ENCODE results near the gene ACOT12. TPM values are rescaled to one million over a fixed set of nuclear protein-coding genes. Genes with fewer than 3 reads are reported as not detected.
A peak's percentile ranks its signal among the peaks of the same experiment; 100 is the strongest.

The ACOT12 gene
- not detected for total RNA-seq

GRCh38 chr5:81393783-81394718 lies at the start of gene ACOT12:
Gene ACOT12, minus strand, starts transcription at chr5:81394134. Its CDS starts 20 bp downstream, at chr5:81394114.
- intact Hi-C loops (cut with DNase I) = no loop called here
- Histone ChIP-seq H3K9ac (ENCODE audit: low read depth in 2 of 2, low read length in 2 of 2) (no peak within 1 kb of the TSS), H3K36me3 (no peaks in the 10 kb centered on the region), H3K9me3 (no peaks in the 10 kb centered on the region), H3K4me3 (peak within 1 kb of the TSS; percentile 40), H3K27me3 (peaks cover 14% of the 10 kb centered on the region), H3K4me1 (no peaks in the 10 kb centered on the region), H3K27ac (no peak within 1 kb of the TSS)
- DNase-seq = no peak
- TF ChIP-seq CTCF (IDR thresholded peaks at IDR 0.05) = no peak

- Histone ChIP-seq H3K27me3 (no peaks in the 10 kb centered on the region), H3K9me3 (no peaks in the 10 kb centered on the region), H3K4me3 (no peak overlapping the region), H3K27ac (no peak overlapping the region), H3K36me3 (no peaks in the 10 kb centered on the region), H3K9ac (ENCODE audit: low read depth in 2 of 2, low read length in 2 of 2) (no peak overlapping the region), H3K4me1 (no peaks in the 10 kb centered on the region)
- intact Hi-C loops (cut with DNase I) = no loop called here
- no peak for TF ChIP-seq CTCF (IDR thresholded peaks at IDR 0.05)
- no peak for DNase-seq
These were observed 41.1 kb upstream of the ACOT12 start for GRCh38 chr5:81435023-81435422.

GRCh38 chr5:81429985-81430384 lies 36.1 kb upstream of the ACOT12 start:
- DNase-seq = no peak
- no peaks in the 10 kb centered on the region for H3K4me1 ChIP-seq
- no peaks in the 10 kb centered on the region for H3K36me3 ChIP-seq
- H3K9me3 ChIP-seq = no peaks in the 10 kb centered on the region
- no peak for TF ChIP-seq CTCF (IDR thresholded peaks at IDR 0.05)
- no peak overlapping the region for H3K9ac ChIP-seq (ENCODE audit: low read depth in 2 of 2, low read length in 2 of 2)
- H3K4me3 ChIP-seq = no peak overlapping the region
- intact Hi-C loops (cut with DNase I) = loop anchor here (5.0 to 10.0 kb wide), 2 partner anchors 415 to 737 kb away; no protein-coding TSS in a partner anchor
- H3K27me3 ChIP-seq = no peaks in the 10 kb centered on the region
- H3K27ac ChIP-seq = no peak overlapping the region

- Histone ChIP-seq H3K9me3 (no peaks in the 10 kb centered on the region), H3K36me3 (no peaks in the 10 kb centered on the region), H3K4me1 (no peaks in the 10 kb centered on the region), H3K4me3 (no peak overlapping the region), H3K27ac (no peak overlapping the region), H3K27me3 (no peaks in the 10 kb centered on the region), H3K9ac (ENCODE audit: low read depth in 2 of 2, low read length in 2 of 2) (no peak overlapping the region)
- no peak for DNase-seq
- TF ChIP-seq CTCF (IDR thresholded peaks at IDR 0.05) = no peak
- intact Hi-C loops (cut with DNase I) = loop anchor here (5.0 to 10.0 kb wide), 2 partner anchors 415 to 738 kb away; no protein-coding TSS in a partner anchor
These were observed 35.4 kb upstream of the ACOT12 start for GRCh38 chr5:81429363-81429762.

GRCh38 chr5:81428861-81429260 lies 34.9 kb upstream of the ACOT12 start:
- no peak for TF ChIP-seq CTCF (IDR thresholded peaks at IDR 0.05)
- no peaks in the 10 kb centered on the region for H3K27me3 ChIP-seq
- no peaks in the 10 kb centered on the region for H3K36me3 ChIP-seq
- H3K4me3 ChIP-seq = no peak overlapping the region
- H3K9ac ChIP-seq (ENCODE audit: low read depth in 2 of 2, low read length in 2 of 2) = no peak overlapping the region
- intact Hi-C loops (cut with DNase I) = loop anchor here (5.0 to 10.0 kb wide), 2 partner anchors 416 to 738 kb away; no protein-coding TSS in a partner anchor
- H3K27ac ChIP-seq = no peak overlapping the region
- DNase-seq = no peak
- H3K4me1 ChIP-seq = no peaks in the 10 kb centered on the region
- H3K9me3 ChIP-seq = no peaks in the 10 kb centered on the region
